ENCODE measurements around the gene TRIM41. TPM values are rescaled to one million over a fixed set of nuclear protein-coding genes. Genes with fewer than 3 reads are reported as not detected.

The TRIM41 gene
- total RNA-seq, 1 experiment from 2014 or later, result 34.2 TPM

GRCh38 chr5:181261320-181262049 lies 38.4 kb downstream of the TRIM41 start:
- no peaks in the 10 kb centered on the region for H3K27me3 Mint-ChIP-seq (ENCODE audit: low read depth)
- Histone ChIP-seq H2AFZ (ENCODE audit: low read length) (no peak overlapping the region), H2BK120ac (ENCODE audit: low read depth, low read length, poor library complexity, severe bottlenecking) (no peak overlapping the region), H2BK12ac (ENCODE audit: insufficient read length, low read depth, low read length) (no peak overlapping the region), H4K20me1 (ENCODE audit: control insufficient read depth, insufficient read depth, insufficient read length) (no peaks in the 10 kb centered on the region), H2AK5ac (ENCODE audit: insufficient read length, low read length) (no peak overlapping the region), H4K91ac (ENCODE audit: insufficient read length, low read depth, low read length) (no peak overlapping the region), H3K79me2 (ENCODE audit: insufficient read depth, low read length) (peaks cover 2% of the 10 kb centered on the region; the same call in 1 of the 2 replicates), H3K14ac (ENCODE audit: insufficient read depth, low read length) (peak overlapping the region; percentile 64; the same call in 1 of the 2 replicates), H3K23ac (ENCODE audit: insufficient read length, low read depth, low read length) (no peak overlapping the region), H3K9me3 (ENCODE audit: control insufficient read depth, low read depth, low read length) (no peaks in the 10 kb centered on the region), H3K4me2 (ENCODE audit: insufficient read depth, insufficient read length, low read length) (peak overlapping the region; percentile 99), H2BK15ac (ENCODE audit: low read depth, low read length) (no peak overlapping the region), H3K9ac (ENCODE audit: extremely low read depth, insufficient read length, low read length) (peak overlapping the region; percentile 66), H4K5ac (ENCODE audit: insufficient read length, low read depth, low read length) (no peak overlapping the region), H3K27me3 (ENCODE audit: insufficient read depth, low read length) (no peaks in the 10 kb centered on the region), H3T11ph (ENCODE audit: low read length) (no peak overlapping the region), H3K56ac (ENCODE audit: insufficient read length, low read depth, low read length) (no peak overlapping the region), H3K18ac (ENCODE audit: insufficient read length, low read depth, low read length) (peak overlapping the region; percentile 73), H3K4me1 (ENCODE audit: insufficient read depth, low read length) (peaks cover 2% of the 10 kb centered on the region; the same call in 1 of the 2 replicates), H2BK20ac (ENCODE audit: low read depth, low read length, poor library complexity, severe bottlenecking) (no peak overlapping the region), H3K79me1 (ENCODE audit: insufficient read depth, low read depth, low read length, poor library complexity, severe bottlenecking) (peaks cover 4% of the 10 kb centered on the region), H3K4ac (ENCODE audit: low read depth, low read length) (no peak overlapping the region), H3K23me2 (ENCODE audit: insufficient read length, low read depth, low read length, poor library complexity, severe bottlenecking) (peaks cover 17% of the 10 kb centered on the region), H3K27ac (ENCODE audit: insufficient read length, low read depth, low read length) (no peak overlapping the region), H4K8ac (replicated peaks; ENCODE audit: insufficient read length, low read depth, low read length) (no peak overlapping the region), H2BK5ac (ENCODE audit: insufficient read length, low read length) (no peak overlapping the region)
- peaks cover 24 to 34% of the 10 kb centered on the region in 2 experiments for H3K4me1 Mint-ChIP-seq
- TF ChIP-seq CTCF (conservative IDR thresholded peaks at IDR 0.05), result no peak
- H3K9me3 Mint-ChIP-seq, result no peaks in the 10 kb centered on the region
- peaks cover 12 to 19% (median 19%) of the 10 kb centered on the region in 3 experiments; a peak in 6 of 7 replicates for H3K36me3 Mint-ChIP-seq (ENCODE audit: insufficient read depth in 1 of 3, low read depth in 3 of 3)
- peak overlapping the region; percentile 89 to 93 for H3K4me3 Mint-ChIP-seq
- DNase-seq, result peak; percentile 70
- WGBS (ENCODE audit: extremely low coverage, insufficient read length, low lambda C conversion rate), result no CpG with 5 or more reads among the region's 59 CpGs
- peak overlapping the region; percentile 91 to 96 (median 95); a peak in 6 of 7 replicates for H3K27ac Mint-ChIP-seq

Measured in H9 (cell line).